ENCODE data around the gene CNPY3. TPM values are rescaled to one million over a fixed set of nuclear protein-coding genes. Genes with fewer than 3 reads are reported as not detected.

Gene CNPY3
- total and polyA plus RNA-seq, 10 of the 15 experiments (the other 5 are each of a cell fraction or from before 2014, with no cell fraction given), result 7.2 to 102 (median 73.6) TPM

- no peak for TF ChIP-seq HDAC6 (IDR thresholded peaks at IDR 0.05; ENCODE audit: unreplicated experiment)
- TF ChIP-seq RFX5 (IDR thresholded peaks at IDR 0.05; ENCODE audit: low read depth, low read length), result peak; percentile 99
- TF ChIP-seq RUNX3 (IDR thresholded peaks at IDR 0.05; ENCODE audit: low read length), result no peak
- TF ChIP-seq SPI1 (IDR thresholded peaks at IDR 0.05; ENCODE audit: borderline replicate concordance, insufficient read depth, low read depth, low read length), result 0 out of 2 replicates have a peak, but pooled peaks have one; percentile 26
- no peak for TF ChIP-seq MYC (IDR thresholded peaks at IDR 0.05; ENCODE audit: insufficient read depth, insufficient read length, insufficient replicate concordance, low read length, severe bottlenecking)
- no peak for TF ChIP-seq FOXM1 (IDR thresholded peaks at IDR 0.05; ENCODE audit: low read depth, low read length)
- no peak for TF ChIP-seq KDM1A (IDR thresholded peaks at IDR 0.05; ENCODE audit: borderline replicate concordance)
- no peak for TF ChIP-seq BCL11A (IDR thresholded peaks at IDR 0.05; ENCODE audit: low read depth, low read length)
- peak; percentile 36 for TF ChIP-seq CREM (IDR thresholded peaks at IDR 0.05; ENCODE audit: low read depth)
- TF ChIP-seq RBBP5 (conservative IDR thresholded peaks at IDR 0.05), result no peak
- no peak for TF ChIP-seq MXI1 (IDR thresholded peaks at IDR 0.05; ENCODE audit: low read depth, low read length)
- TF ChIP-seq ZBTB4 (CRISPR knock-in tag; IDR thresholded peaks at IDR 0.05), result no peak
- no peak for TF ChIP-seq YBX1 (IDR thresholded peaks at IDR 0.05)
- TF ChIP-seq EGR1 (IDR thresholded peaks at IDR 0.05; ENCODE audit: borderline replicate concordance in 1 of 2, low read depth in 2 of 2, low read length in 2 of 2), result peak in 1 of 2 experiments; percentile 86; a peak in 2 of 3 replicates
- no peak for TF ChIP-seq MEF2A (IDR thresholded peaks at IDR 0.05; ENCODE audit: insufficient read depth, low read depth, low read length)
- TF ChIP-seq CHD2 (IDR thresholded peaks at IDR 0.05; ENCODE audit: borderline replicate concordance, low read depth, low read length), result no peak
- TF ChIP-seq NBN (IDR thresholded peaks at IDR 0.05), result peak; percentile 46; the same call in 1 of the 2 replicates
- no peak for TF ChIP-seq SIX5 (IDR thresholded peaks at IDR 0.05; ENCODE audit: low read depth, low read length, severe bottlenecking)
- TF ChIP-seq IKZF2 (IDR thresholded peaks at IDR 0.05), result no peak; a peak in 1 of 4 replicates
- TF ChIP-seq KLF5 (IDR thresholded peaks at IDR 0.05; ENCODE audit: partially characterized antibody), result no peak
- TF ChIP-seq DPF2 (IDR thresholded peaks at IDR 0.05), result peak; percentile 30; the same call in 1 of the 2 replicates
- TF ChIP-seq STAT3 (IDR thresholded peaks at IDR 0.05; ENCODE audit: low read depth, low read length), result no peak
- TF ChIP-seq ZSCAN29 (IDR thresholded peaks at IDR 0.05), result no peak
- no peak; the same call in 1 of the 2 replicates for TF ChIP-seq NKRF (conservative IDR thresholded peaks at IDR 0.05)
- TF ChIP-seq CBFB (IDR thresholded peaks at IDR 0.05; ENCODE audit: low read depth), result peak; percentile 31; the same call in 1 of the 2 replicates
- peak; percentile 75; the same call in 1 of the 2 replicates for TF ChIP-seq IRF3 (IDR thresholded peaks at IDR 0.05)
These were observed 55.0 kb downstream of the CNPY3 start, which contains the start of gene PPP2R5D (continued) for GRCh38 chr6:42984001-42984923.

All from GM12878 (cell line).